GM12873 (cell line): Measurements from ENCODE around the gene AUH.

ENCODE experiments used
- TF ChIP-seq, protein P1 (sequence below): IDR thresholded peaks from 2 replicates; pipeline ENCODE4 v1.5.1; 2012; ENCODE audit warnings: low read depth, mild to moderate bottlenecking, moderate library complexity, low read length, control low read depth; ENCODE audit not compliant: insufficient read depth; ENCODE audit errors: missing control alignments

Gene AUH

GRCh38 chr9:91275655-91276054, 86.1 kb downstream of the AUH start:
- TF ChIP-seq, protein P1, sequence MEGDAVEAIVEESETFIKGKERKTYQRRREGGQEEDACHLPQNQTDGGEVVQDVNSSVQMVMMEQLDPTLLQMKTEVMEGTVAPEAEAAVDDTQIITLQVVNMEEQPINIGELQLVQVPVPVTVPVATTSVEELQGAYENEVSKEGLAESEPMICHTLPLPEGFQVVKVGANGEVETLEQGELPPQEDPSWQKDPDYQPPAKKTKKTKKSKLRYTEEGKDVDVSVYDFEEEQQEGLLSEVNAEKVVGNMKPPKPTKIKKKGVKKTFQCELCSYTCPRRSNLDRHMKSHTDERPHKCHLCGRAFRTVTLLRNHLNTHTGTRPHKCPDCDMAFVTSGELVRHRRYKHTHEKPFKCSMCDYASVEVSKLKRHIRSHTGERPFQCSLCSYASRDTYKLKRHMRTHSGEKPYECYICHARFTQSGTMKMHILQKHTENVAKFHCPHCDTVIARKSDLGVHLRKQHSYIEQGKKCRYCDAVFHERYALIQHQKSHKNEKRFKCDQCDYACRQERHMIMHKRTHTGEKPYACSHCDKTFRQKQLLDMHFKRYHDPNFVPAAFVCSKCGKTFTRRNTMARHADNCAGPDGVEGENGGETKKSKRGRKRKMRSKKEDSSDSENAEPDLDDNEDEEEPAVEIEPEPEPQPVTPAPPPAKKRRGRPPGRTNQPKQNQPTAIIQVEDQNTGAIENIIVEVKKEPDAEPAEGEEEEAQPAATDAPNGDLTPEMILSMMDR = no peak

DNA sequence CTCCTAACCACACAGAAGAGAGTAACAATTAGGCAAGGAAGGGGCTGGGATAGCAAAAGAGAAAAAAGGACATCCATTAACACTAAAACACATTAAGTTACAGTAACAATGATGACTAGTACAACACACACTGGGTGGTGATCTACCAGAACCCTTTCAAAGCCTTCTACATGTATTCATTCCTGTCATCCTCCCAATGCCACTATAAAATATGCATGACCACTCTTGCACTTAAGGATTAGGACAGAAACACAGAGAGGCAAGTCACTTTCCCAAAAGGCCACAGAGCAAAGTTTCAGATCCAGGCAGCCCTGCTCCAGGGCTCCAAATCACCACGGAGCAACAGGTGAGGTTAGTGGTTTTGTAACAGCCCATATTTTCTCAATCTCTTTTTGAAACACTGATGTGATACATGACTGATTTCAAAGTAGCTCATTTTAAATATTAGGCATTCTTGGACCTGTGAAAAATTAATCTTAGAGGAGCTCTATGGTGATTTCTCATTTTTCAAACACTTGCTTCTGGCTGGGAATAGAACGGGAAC, 86.7 kb downstream of the AUH start:
- TF ChIP-seq, protein P1 = no peak

DNA sequence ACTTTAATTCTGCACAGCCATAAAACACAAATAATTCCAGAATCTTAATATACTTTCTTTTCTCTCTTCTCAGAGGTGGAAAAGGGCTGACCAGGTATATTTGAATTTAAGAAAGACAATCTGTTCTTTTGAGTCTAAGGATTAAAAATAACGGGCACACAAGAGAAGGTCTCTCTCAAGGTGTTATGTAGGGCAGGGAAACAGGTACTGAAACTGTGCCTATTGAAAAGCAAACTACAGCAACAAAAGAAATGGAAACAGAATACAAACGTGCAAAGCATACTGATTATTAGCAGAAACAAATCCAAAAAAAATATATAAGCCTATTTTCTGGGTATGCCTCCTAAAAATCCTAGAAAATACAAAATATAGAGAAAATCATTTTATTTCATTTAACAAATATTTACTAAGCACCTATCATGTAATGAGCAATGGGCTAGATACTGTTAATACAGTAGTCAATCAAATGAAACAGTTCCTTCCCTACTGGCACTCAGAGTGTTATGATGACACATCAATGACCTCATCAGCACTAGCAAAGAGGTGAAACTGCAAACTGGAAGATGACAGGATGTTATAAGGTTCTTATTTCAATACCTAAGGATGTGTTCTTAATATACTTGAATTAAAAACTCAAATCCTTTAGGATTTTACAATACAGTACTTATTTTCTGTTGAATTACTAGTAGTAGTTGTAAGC, 87.7 kb downstream of the AUH start:
- TF ChIP-seq, protein P1 = no peak

DNA sequence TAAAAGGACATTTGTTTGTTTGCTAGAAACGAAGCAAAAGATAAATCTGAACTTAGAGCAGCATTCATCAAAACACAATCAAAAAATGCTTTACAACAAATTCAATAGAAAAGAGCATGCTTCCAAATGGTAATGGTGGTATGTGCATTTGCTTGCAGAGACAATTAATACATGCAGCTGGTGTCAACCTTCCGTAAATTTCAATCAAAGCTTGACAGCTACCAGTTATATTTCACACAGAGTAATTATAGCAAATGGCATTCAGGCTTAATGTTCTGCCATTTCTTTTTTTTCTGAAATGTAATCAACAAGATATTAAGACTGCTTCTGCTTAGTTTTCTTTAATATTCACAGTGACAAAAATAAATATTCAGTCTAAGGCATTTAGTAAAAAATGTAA, 90.6 kb downstream of the AUH start:
- TF ChIP-seq, protein P1 = no peak

DNA sequence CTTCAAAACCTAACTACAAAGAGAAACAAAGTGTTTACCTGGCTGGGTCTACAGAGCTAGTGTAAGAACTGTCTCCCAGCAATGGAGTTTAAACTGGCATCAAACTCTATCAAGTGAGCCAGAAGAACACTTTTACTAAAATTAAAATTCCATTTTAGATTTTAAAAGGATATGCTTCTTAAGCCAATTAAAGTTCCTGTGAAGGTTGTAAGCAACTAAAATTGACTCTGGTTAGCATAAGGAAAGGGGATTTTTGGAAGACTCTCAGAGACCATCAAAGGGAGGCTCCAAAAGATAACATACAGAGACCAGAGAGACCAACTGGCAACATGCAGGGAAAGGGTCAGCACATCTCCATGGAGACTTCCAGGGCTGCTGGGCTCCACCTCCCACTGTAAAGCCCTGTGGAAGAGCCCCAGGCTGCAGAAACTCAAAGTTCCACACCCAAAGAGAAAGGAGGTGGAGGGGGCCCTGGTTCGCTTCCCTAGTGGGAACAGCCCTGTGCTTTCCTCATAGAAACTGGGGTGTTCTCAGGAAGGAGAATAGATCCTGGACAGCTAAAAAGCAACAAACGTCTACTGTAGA, 91.7 kb downstream of the AUH start:
- TF ChIP-seq, protein P1 = no peak

- TF ChIP-seq, protein P1 = no peak
These were observed 95.3 kb downstream of the AUH start for GRCh38 chr9:91266448-91266847.

GRCh38 chr9:91265514-91265913, 96.2 kb downstream of the AUH start:
- TF ChIP-seq, protein P1 = no peak
